ENCODE data around the gene EMCN.

The EMCN gene

GRCh38 chr4:100469555-100469954, 48.3 kb downstream of the EMCN start:
- DNase-seq = no peak
- no peaks in the 10 kb centered on the region for H3K4me1 ChIP-seq
- intact Hi-C loops (cut with DNase I; ENCODE audit: low total_unique reads) = no loop called here
- H3K9me3 ChIP-seq = no peaks in the 10 kb centered on the region
- no peaks in the 10 kb centered on the region for H3K36me3 ChIP-seq
- no peak overlapping the region for H3K4me3 ChIP-seq
- H3K27me3 ChIP-seq = no peaks in the 10 kb centered on the region
- TF ChIP-seq CTCF (IDR thresholded peaks at IDR 0.05) = no peak
- no peak overlapping the region for H3K27ac ChIP-seq

GRCh38 chr4:100466501-100466900, 51.3 kb downstream of the EMCN start:
- no peaks in the 10 kb centered on the region for H3K27me3 ChIP-seq
- H3K9me3 ChIP-seq = no peaks in the 10 kb centered on the region
- TF ChIP-seq CTCF (IDR thresholded peaks at IDR 0.05) = no peak
- no peaks in the 10 kb centered on the region for H3K4me1 ChIP-seq
- no peak overlapping the region for H3K27ac ChIP-seq
- no peak for DNase-seq
- no peaks in the 10 kb centered on the region for H3K36me3 ChIP-seq
- intact Hi-C loops (cut with DNase I; ENCODE audit: low total_unique reads) = no loop called here
- H3K4me3 ChIP-seq = no peak overlapping the region

DNA sequence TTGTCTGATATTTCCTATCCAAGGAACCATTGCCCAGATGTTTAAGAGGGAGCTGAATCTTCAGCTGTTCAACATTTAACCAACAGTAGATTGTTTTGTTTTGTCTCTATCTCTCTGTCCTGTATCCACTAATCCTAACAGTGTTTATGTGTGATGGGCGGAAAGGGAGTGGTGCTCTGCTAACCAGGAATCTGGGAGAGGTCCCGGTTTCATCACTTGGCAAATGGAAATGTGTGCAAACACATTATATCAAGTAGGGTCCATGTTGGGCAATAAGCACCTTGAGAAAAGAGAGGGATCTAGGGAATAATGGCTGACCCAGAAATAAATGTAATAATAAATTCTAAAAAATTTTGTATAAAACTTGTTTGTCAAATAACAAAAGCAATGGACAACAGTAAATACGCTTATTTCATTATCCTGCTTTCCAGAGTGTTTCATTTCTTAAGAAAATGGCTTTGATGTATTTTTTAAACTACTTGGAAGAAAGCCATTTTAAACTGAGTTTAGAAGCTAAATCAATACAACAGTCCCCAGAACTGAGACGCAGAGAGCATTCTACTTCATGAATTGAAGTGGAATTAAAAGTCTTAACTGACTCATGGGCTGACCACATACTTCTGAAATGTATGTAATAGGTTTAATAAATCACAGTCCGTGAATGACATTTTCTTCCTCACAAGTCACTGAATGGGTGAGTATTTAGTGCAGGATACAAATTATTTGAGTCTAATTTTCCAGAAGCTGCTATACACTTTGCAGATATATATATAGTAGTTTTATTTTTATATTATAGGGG, 55.8 kb downstream of the EMCN start:
- Histone ChIP-seq H3K4me1 (no peaks in the 10 kb centered on the region), H3K4me3 (no peak overlapping the region), H3K27me3 (no peaks in the 10 kb centered on the region), H3K36me3 (no peaks in the 10 kb centered on the region), H3K9me3 (no peaks in the 10 kb centered on the region), H3K27ac (no peak overlapping the region)
- intact Hi-C loops (cut with DNase I; ENCODE audit: low total_unique reads) = no loop called here
- DNase-seq = no peak
- TF ChIP-seq CTCF (IDR thresholded peaks at IDR 0.05) = no peak

DNA sequence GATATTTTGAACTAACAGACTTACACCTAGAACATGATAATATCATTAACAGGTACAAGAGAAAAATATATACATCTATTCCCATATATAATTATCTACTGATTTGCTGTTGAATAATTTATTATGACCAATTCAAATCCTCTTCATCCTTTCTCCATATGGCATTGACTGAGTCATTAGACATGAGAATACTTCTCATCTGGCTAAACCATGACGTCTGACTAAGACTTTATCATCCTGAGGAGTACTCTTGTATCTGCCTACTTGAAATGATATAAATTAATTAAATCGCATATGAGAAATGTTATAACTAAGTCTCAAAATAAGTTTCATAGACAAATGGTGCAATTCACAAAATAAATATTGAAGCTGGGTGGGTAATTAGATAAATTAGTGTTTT, 67.4 kb downstream of the EMCN start:
- TF ChIP-seq CTCF (IDR thresholded peaks at IDR 0.05) = no peak
- Histone ChIP-seq H3K36me3 (no peaks in the 10 kb centered on the region), H3K27me3 (no peaks in the 10 kb centered on the region), H3K4me1 (no peaks in the 10 kb centered on the region), H3K27ac (no peak overlapping the region), H3K9me3 (peaks cover 0 to 3% (median 0%) of the 10 kb centered on the region in 3 donors), H3K4me3 (no peak overlapping the region)
- intact Hi-C loops (cut with DNase I; ENCODE audit: low total_unique reads) = no loop called here
- DNase-seq = no peak

DNA sequence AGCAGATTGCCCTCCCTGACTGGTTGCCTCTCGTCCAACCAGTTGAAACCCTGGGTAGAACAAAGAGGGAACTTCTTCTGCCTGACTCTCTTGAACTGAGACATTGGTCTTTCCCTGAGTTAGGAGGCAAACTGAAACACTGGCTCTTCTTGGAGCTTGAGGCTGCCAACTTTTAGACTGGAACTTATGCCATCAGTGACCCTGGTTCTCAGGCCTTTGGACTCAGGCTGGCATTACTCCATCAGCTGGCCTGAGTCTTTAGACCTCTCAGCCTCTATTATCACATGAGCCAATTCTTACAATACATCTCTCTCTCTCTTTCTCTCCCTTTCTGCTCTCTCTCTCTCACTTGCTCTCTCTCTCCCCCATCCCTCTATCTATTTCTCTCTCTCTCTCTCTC, 86.4 kb downstream of the EMCN start:
- Histone ChIP-seq H3K36me3 (no peaks in the 10 kb centered on the region), H3K4me1 (no peaks in the 10 kb centered on the region), H3K27me3 (no peaks in the 10 kb centered on the region), H3K27ac (no peak overlapping the region), H3K9me3 (no peaks in the 10 kb centered on the region), H3K4me3 (no peak overlapping the region)
- intact Hi-C loops (cut with DNase I; ENCODE audit: low total_unique reads) = no loop called here
- TF ChIP-seq CTCF (IDR thresholded peaks at IDR 0.05) = no peak
- DNase-seq = no peak
